ENCODE results near the gene SGSM2. TPM values are rescaled to one million over a fixed set of nuclear protein-coding genes. Genes with fewer than 3 reads are reported as not detected.
A peak's percentile ranks its signal among the peaks of the same experiment; 100 is the strongest.

The SGSM2 gene
- total RNA-seq, 4 donors from 2014 or later = 31.5 to 93.3 (median 63.7) TPM

- Histone ChIP-seq H3K4me3 (peak within 1 kb of the TSS; percentile 55 to 91 (median 68)), H3K9me3 (no peaks in the 10 kb centered on the region), H3K36me3 (peaks cover 2 to 42% (median 14%) of the 10 kb centered on the region in 3 donors), H3K27me3 (no peaks in the 10 kb centered on the region), H3K27ac (peak within 1 kb of the TSS; percentile 64 to 93 (median 86)), H3K4me1 (peaks cover 0 to 32% (median 12%) of the 10 kb centered on the region in 4 donors)
- peak; percentile 79 to 82 for TF ChIP-seq POLR2A (IDR thresholded peaks at IDR 0.05)
- TF ChIP-seq EP300 (IDR thresholded peaks at IDR 0.05) = peak in 1 of 2 donors; percentile 95
- TF ChIP-seq, protein P1, sequence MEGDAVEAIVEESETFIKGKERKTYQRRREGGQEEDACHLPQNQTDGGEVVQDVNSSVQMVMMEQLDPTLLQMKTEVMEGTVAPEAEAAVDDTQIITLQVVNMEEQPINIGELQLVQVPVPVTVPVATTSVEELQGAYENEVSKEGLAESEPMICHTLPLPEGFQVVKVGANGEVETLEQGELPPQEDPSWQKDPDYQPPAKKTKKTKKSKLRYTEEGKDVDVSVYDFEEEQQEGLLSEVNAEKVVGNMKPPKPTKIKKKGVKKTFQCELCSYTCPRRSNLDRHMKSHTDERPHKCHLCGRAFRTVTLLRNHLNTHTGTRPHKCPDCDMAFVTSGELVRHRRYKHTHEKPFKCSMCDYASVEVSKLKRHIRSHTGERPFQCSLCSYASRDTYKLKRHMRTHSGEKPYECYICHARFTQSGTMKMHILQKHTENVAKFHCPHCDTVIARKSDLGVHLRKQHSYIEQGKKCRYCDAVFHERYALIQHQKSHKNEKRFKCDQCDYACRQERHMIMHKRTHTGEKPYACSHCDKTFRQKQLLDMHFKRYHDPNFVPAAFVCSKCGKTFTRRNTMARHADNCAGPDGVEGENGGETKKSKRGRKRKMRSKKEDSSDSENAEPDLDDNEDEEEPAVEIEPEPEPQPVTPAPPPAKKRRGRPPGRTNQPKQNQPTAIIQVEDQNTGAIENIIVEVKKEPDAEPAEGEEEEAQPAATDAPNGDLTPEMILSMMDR (IDR thresholded peaks at IDR 0.05) = peak in 3 of 5 experiments; percentile 11 to 38 (median 37)
- WGBS, 2 donors = 0 to 1% methylated on average over 35 to 48 of the region's 48 CpGs
- peak; percentile 69 to 78 for DNase-seq (ENCODE audit: low spot score in 2 of 2)
Measured at GRCh38 chr17:2336215-2336851, 968 bp upstream of the SGSM2 start, which contains the start of gene TSR1. TSR1 (minus strand) TSS chr17:2336457; CDS start chr17:2336427, 30 bp downstream.

DNA sequence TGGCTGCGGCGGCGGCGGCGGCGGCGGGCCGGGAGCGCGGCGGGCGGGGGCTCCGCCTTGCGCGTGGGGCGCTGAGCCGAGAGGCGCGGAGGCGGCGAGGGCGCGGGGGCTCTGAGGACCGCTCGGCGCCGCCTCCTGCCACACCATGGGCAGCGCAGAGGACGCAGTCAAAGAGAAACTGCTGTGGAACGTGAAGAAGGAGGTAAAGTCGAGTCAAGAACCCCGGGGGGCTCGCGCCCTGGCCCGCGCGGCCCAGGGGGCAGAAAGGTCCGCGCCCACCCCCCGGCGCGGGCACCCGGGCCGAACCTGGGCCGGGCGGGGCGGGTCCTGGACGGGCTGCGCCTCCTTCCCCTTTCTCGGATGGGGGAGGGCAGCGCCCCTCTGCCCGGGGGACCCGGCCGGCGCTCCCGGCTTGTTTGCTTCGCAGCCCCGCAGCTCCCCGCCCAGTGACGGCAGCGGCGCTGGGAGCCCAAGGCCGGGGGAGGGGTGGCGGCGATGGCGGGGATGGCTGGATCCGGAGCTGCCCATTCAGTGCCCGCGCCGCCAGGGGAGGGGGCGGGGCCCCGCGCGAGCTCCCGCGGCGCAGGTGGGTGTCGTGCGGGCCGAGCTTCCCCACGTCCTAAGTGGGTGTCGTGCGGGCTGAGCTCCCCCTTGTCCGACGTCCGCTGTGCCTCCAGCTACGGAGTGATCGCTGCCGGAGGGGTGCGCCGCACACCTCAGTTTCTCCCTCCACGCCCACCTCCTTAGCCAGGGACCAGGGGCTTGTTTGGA, 428 bp downstream of the SGSM2 start:
- Histone ChIP-seq H3K9me3 (no peaks in the 10 kb centered on the region), H3K4me1 (peaks cover 0 to 32% (median 12%) of the 10 kb centered on the region in 4 donors), H3K36me3 (peaks cover 0 to 39% (median 5%) of the 10 kb centered on the region in 3 donors), H3K27ac (peak overlapping the region in 3 of 4 donors; percentile 85 to 93 (median 87)), H3K4me3 (peak overlapping the region; percentile 55 to 91 (median 68)), H3K27me3 (no peaks in the 10 kb centered on the region)
- whole genome bisulfite sequencing, 2 donors = 2 to 3% methylated on average over 12 to 46 of the region's 92 CpGs
- TF ChIP-seq, protein P1 (IDR thresholded peaks at IDR 0.05) = no peak
- TF ChIP-seq POLR2A (IDR thresholded peaks at IDR 0.05) (peak in 1 of 2 donors; percentile 52), EP300 (IDR thresholded peaks at IDR 0.05) (no peak)
- DNase-seq (ENCODE audit: low spot score in 2 of 2) = no peak

- no peaks in the 10 kb centered on the region for H3K27me3 ChIP-seq
- WGBS, 2 donors = 26 to 33% methylated on average over 5 of the region's 5 CpGs
- peak overlapping the region in 3 of 4 donors; percentile 85 to 93 (median 87) for H3K27ac ChIP-seq
- no peak for TF ChIP-seq POLR2A (IDR thresholded peaks at IDR 0.05)
- TF ChIP-seq, protein P1 (IDR thresholded peaks at IDR 0.05) = no peak
- TF ChIP-seq EP300 (IDR thresholded peaks at IDR 0.05) = no peak
- H3K4me1 ChIP-seq = peaks cover 0 to 32% (median 12%) of the 10 kb centered on the region in 4 donors
- H3K36me3 ChIP-seq = peaks cover 0 to 36% (median 0%) of the 10 kb centered on the region in 3 donors
- peak overlapping the region; percentile 55 to 91 (median 68) for H3K4me3 ChIP-seq
- DNase-seq (ENCODE audit: low spot score in 2 of 2) = no peak
- no peaks in the 10 kb centered on the region for H3K9me3 ChIP-seq
Measured at GRCh38 chr17:2338315-2338657, 985 bp downstream of the SGSM2 start.

DNA sequence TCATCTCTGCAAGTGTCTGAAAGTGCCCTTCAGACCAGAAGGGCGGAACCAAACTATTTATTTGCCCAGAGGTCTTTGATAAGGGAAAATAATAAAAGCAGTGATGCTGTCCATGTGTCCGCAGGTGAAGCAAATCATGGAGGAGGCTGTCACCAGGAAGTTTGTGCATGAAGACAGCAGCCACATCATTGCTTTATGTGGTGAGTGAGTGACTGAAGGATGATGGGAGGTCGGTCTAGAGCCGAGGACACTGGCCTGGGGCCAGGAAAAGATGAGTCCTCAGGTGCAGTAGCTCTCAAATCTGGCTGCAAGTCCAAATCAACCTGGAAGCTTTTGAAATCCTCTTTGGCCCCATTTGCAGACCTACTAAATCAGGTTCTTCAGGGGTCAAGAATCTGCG, 6.1 kb downstream of the SGSM2 start:
- WGBS, 2 donors = 77 to 81% methylated on average over 5 of the region's 5 CpGs
- no peaks in the 10 kb centered on the region for H3K9me3 ChIP-seq
- no peak for DNase-seq (ENCODE audit: low spot score in 2 of 2)
- peaks cover 0 to 48% (median 0%) of the 10 kb centered on the region in 3 donors for H3K36me3 ChIP-seq
- H3K4me3 ChIP-seq = no peak overlapping the region
- peaks cover 0 to 7% (median under 1%) of the 10 kb centered on the region in 4 donors for H3K4me1 ChIP-seq
- TF ChIP-seq POLR2A (IDR thresholded peaks at IDR 0.05) (no peak), EP300 (IDR thresholded peaks at IDR 0.05) (no peak)
- TF ChIP-seq, protein P1 (IDR thresholded peaks at IDR 0.05) = no peak
- no peaks in the 10 kb centered on the region for H3K27me3 ChIP-seq
- H3K27ac ChIP-seq = no peak overlapping the region

GRCh38 chr17:2344528-2344927, 7.2 kb downstream of the SGSM2 start:
- WGBS, 2 donors = 87% methylated on average over 10 of the region's 10 CpGs
- Histone ChIP-seq H3K4me3 (no peak overlapping the region), H3K36me3 (peaks cover 0 to 48% (median 0%) of the 10 kb centered on the region in 3 donors), H3K27ac (no peak overlapping the region), H3K9me3 (no peaks in the 10 kb centered on the region), H3K27me3 (no peaks in the 10 kb centered on the region), H3K4me1 (no peaks in the 10 kb centered on the region)
- DNase-seq (ENCODE audit: low spot score in 2 of 2) = no peak
- no peak for TF ChIP-seq EP300 (IDR thresholded peaks at IDR 0.05)
- TF ChIP-seq POLR2A (IDR thresholded peaks at IDR 0.05) = no peak
- TF ChIP-seq, protein P1 (IDR thresholded peaks at IDR 0.05) = no peak

Measured in tibial nerve (tissue), 4 donors.